ENCODE results near the gene VPS41. TPM values are rescaled to one million over a fixed set of nuclear protein-coding genes. Genes with fewer than 3 reads are reported as not detected.

Gene VPS41
- polyA plus RNA-seq, 1 of the 3 experiments (the other 2 are of a cell fraction), result 20.4 TPM

GRCh38 chr7:38842746-38843145 is 66.2 kb downstream of the VPS41 start:
- POLR2A ChIA-PET, result no interaction called here
- no peaks in the 10 kb centered on the region; the same call in none of the 2 replicates for H3K79me2 ChIP-seq (ENCODE audit: insufficient read depth)
- H3K4me3 ChIP-seq (ENCODE audit: low read depth in 2 of 2, low read length in 1 of 2), result no peak overlapping the region
- no peaks in the 10 kb centered on the region for H3K27me3 ChIP-seq (ENCODE audit: insufficient read depth)
- WGBS (ENCODE audit: low lambda C conversion rate), result 71% methylated on average over 1 of the region's 1 CpG
- no peak for DNase-seq
- H3K9me3 ChIP-seq, result no peaks in the 10 kb centered on the region
- no peak overlapping the region for H2AFZ ChIP-seq (ENCODE audit: low read depth)
- no peaks in the 10 kb centered on the region; the same call in 1 of the 2 replicates for H3K9me2 ChIP-seq
- no peaks in the 10 kb centered on the region; the same call in 1 of the 2 replicates for H4K20me1 ChIP-seq (ENCODE audit: insufficient read depth)
- H3F3A ChIP-seq (replicated peaks; ENCODE audit: insufficient read depth), result no peaks in the 10 kb centered on the region
- H3K4me1 ChIP-seq (ENCODE audit: control insufficient read depth in 1 of 2, insufficient read depth in 2 of 2, low read depth in 1 of 2, low read length in 1 of 2), result peaks cover 0 to 4% of the 10 kb centered on the region in 2 experiments; a peak in 1 of 4 replicates
- no peak for TF ChIP-seq RXRA (IDR thresholded peaks at IDR 0.05; ENCODE audit: borderline replicate concordance, low read depth)
- no peak for TF ChIP-seq RAD21 (IDR thresholded peaks at IDR 0.05; ENCODE audit: low read length)
- no peak for TF ChIP-seq TAF1 (IDR thresholded peaks at IDR 0.05; ENCODE audit: borderline replicate concordance, low read depth, low read length)
- no peak for TF ChIP-seq MXI1 (IDR thresholded peaks at IDR 0.05; ENCODE audit: low read depth, low read length)
- no peak for TF ChIP-seq MAX (IDR thresholded peaks at IDR 0.05; ENCODE audit: low read depth)
- H3K36me3 ChIP-seq (replicated peaks in 1 of 2; ENCODE audit: control insufficient read depth in 1 of 2, insufficient read depth in 2 of 2, low read length in 1 of 2), result no peaks in the 10 kb centered on the region
- CTCF ChIA-PET, result interaction anchor here (0.8 kb wide), 1 partner anchor 657 kb away, joined by 3 read pairs; no protein-coding TSS in a partner anchor
- H3K27ac ChIP-seq (ENCODE audit: low read depth in 2 of 2, low read length in 1 of 2), result no peak overlapping the region
- no peak overlapping the region for H3K4me2 ChIP-seq
- no peak overlapping the region for H3K9ac ChIP-seq

GRCh38 chr7:38840736-38841460 is 68.1 kb downstream of the VPS41 start:
- H3K27me3 ChIP-seq (ENCODE audit: insufficient read depth), result no peaks in the 10 kb centered on the region
- peak overlapping the region in 1 of 2 experiments; percentile 45; a peak in 1 of 4 replicates for H3K27ac ChIP-seq (ENCODE audit: low read depth in 2 of 2, low read length in 1 of 2)
- H3K4me2 ChIP-seq, result peak overlapping the region; percentile 41; the same call in 1 of the 2 replicates
- no peaks in the 10 kb centered on the region for H3K9me3 ChIP-seq
- no peak overlapping the region for H3K4me3 ChIP-seq (ENCODE audit: low read depth in 2 of 2, low read length in 1 of 2)
- H3K9me2 ChIP-seq, result no peaks in the 10 kb centered on the region; the same call in 1 of the 2 replicates
- peaks cover 6% of the 10 kb centered on the region for H3K79me2 ChIP-seq (ENCODE audit: insufficient read depth)
- ChIA-PET CTCF (no interaction called here), POLR2A (no interaction called here)
- WGBS (ENCODE audit: low lambda C conversion rate), result 53% methylated on average over 2 of the region's 2 CpGs
- H3K9ac ChIP-seq, result no peak overlapping the region
- no peaks in the 10 kb centered on the region for H3F3A ChIP-seq (replicated peaks; ENCODE audit: insufficient read depth)
- H3K4me1 ChIP-seq (ENCODE audit: control insufficient read depth in 1 of 2, insufficient read depth in 2 of 2, low read depth in 1 of 2, low read length in 1 of 2), result peaks cover 0 to 4% of the 10 kb centered on the region in 2 experiments; a peak in 1 of 4 replicates
- H4K20me1 ChIP-seq (ENCODE audit: insufficient read depth), result no peaks in the 10 kb centered on the region; the same call in 1 of the 2 replicates
- no peak overlapping the region for H2AFZ ChIP-seq (ENCODE audit: low read depth)
- peaks cover 0 to 4% of the 10 kb centered on the region in 2 experiments for H3K36me3 ChIP-seq (replicated peaks in 1 of 2; ENCODE audit: control insufficient read depth in 1 of 2, insufficient read depth in 2 of 2, low read length in 1 of 2)
- TF ChIP-seq FOSL2 (IDR thresholded peaks at IDR 0.05; ENCODE audit: borderline replicate concordance, low read depth) (peak; percentile 43; the same call in 1 of the 2 replicates), SMC3 (IDR thresholded peaks at IDR 0.05; ENCODE audit: low read depth, low read length) (no peak), EP300 (IDR thresholded peaks at IDR 0.05; ENCODE audit: borderline replicate concordance in 1 of 2, low read depth in 1 of 2, low read length in 1 of 2) (no peak), TAF1 (IDR thresholded peaks at IDR 0.05; ENCODE audit: borderline replicate concordance, low read depth, low read length) (no peak), FOXJ3 (CRISPR knock-in tag; IDR thresholded peaks at IDR 0.05) (no peak), IRF3 (IDR thresholded peaks at IDR 0.05; ENCODE audit: low read depth, low read length) (no peak), MXI1 (IDR thresholded peaks at IDR 0.05; ENCODE audit: low read depth, low read length) (no peak), JUND (IDR thresholded peaks at IDR 0.05) (peak; percentile 46), TCF12 (IDR thresholded peaks at IDR 0.05) (peak; percentile 11; the same call in 1 of the 2 replicates), GATA2 (CRISPR knock-in tag; IDR thresholded peaks at IDR 0.05) (no peak)
- no peak for DNase-seq
